Left lung (tissue), 10 donors: ENCODE results near the gene DNHD1. TPM values are rescaled to one million over a fixed set of nuclear protein-coding genes. Genes with fewer than 3 reads are reported as not detected.

Experiments
- ATAC-seq: fragments of 200-7000 bp; cut with Tn5 transposase; one replicate; pipeline ENCODE4 v1.9.1; 2020; ENCODE audit warnings: moderate library complexity
- DNase-seq, 4 donors: peaks; one replicate each; pipeline ENCODE4 v3.0.0-alpha.2; 2013 to 2020
- H3K27ac ChIP-seq, 2 donors: fragments of 200-600 bp; sonication (generic) in 1 of 2; one replicate each; pipeline versions ENCODE4 v1.5.0 to v1.8.0; 2020 to 2021
- H3K27me3 ChIP-seq, 2 donors: fragments of 200-600 bp; sonication (generic) in 1 of 2; one replicate each; pipeline versions ENCODE4 v1.5.0 to v1.8.0; 2020 to 2021
- H3K36me3 ChIP-seq, 2 donors: fragments of 200-600 bp; sonication (generic) in 1 of 2; one replicate each; pipeline versions ENCODE4 v1.5.0 to v1.8.0; 2020 to 2021
- H3K4me1 ChIP-seq, 2 donors: fragments of 200-600 bp; one replicate each; pipeline ENCODE4 v1.8.0; 2021
- H3K4me3 ChIP-seq, 2 donors: fragments of 200-600 bp; sonication (generic) in 1 of 2; one replicate each; pipeline versions ENCODE4 v1.5.0 to v1.8.0; 2020 to 2021; ENCODE audit warnings: mild to moderate bottlenecking in 1 of 2
- H3K9me3 ChIP-seq, 2 donors: fragments of 200-600 bp; sonication (generic) in 1 of 2; one replicate each; pipeline versions ENCODE4 v1.5.0 to v1.8.0; 2020 to 2021
- CTCF ChIP-seq, 2 donors: fragments of 200-600 bp; sonication (generic) in 1 of 2; IDR thresholded peaks; one replicate each; pipeline versions ENCODE4 v1.5.0 to v1.8.0; 2021; ENCODE audit warnings: antibody characterized with exemption in 2 of 2
- intact Hi-C, 2 donors: fragments of 100-400 bp; cut with DNase I; formaldehyde crosslinking; loops; one replicate each; pipeline versions ENCODE4 v1.11.2 to v1.14.2; 2022
- polyA plus RNA-seq, 6 donors: library from polyadenylated mRNA; unstranded; fragments of 120-200 nt; gene quantifications; one replicate each; pipeline ENCODE4 v1.2.1, GENCODE V29; 2013; ENCODE audit not compliant: insufficient read length in 6 of 6
- total RNA-seq, 2 donors: library from RNA; stranded (reverse); fragmentation: NEBNext Ultra II Directional; extraction: Animal tissue kit (Norgen Biotek cat#: 25700); gene quantifications; one replicate each; pipeline ENCODE4 v1.2.1, GENCODE V29; 2021
- donor health status: DM: no; HTN: yes; CAD: no.
- donor health status: DM: no; HTN: no; CAD: no.

DNHD1 gene
- total and polyA plus RNA-seq, 8 donors, result 7.1 to 18.6 (median 15.5) TPM

- H3K27ac ChIP-seq, result no peak overlapping the region
- TF ChIP-seq CTCF (IDR thresholded peaks at IDR 0.05), result no peak
- no peaks in the 10 kb centered on the region for H3K9me3 ChIP-seq
- no peaks in the 10 kb centered on the region for H3K4me1 ChIP-seq
- intact Hi-C loops, result no loop called here
- ATAC-seq (no peak), DNase-seq (no peak)
- peaks cover 0 to 35% of the 10 kb centered on the region in 2 donors for H3K36me3 ChIP-seq
- no peaks in the 10 kb centered on the region for H3K27me3 ChIP-seq
- H3K4me3 ChIP-seq, result no peak overlapping the region
Observed at GRCh38 chr11:6547177-6547576, 50.1 kb downstream of the DNHD1 start.

GRCh38 chr11:6548121-6548520 lies 51.0 kb downstream of the DNHD1 start:
- no peaks in the 10 kb centered on the region for H3K9me3 ChIP-seq
- ATAC-seq (no peak), DNase-seq (no peak)
- no peak overlapping the region for H3K4me3 ChIP-seq
- peaks cover 0 to 35% of the 10 kb centered on the region in 2 donors for H3K36me3 ChIP-seq
- H3K27ac ChIP-seq, result no peak overlapping the region
- no peaks in the 10 kb centered on the region for H3K27me3 ChIP-seq
- TF ChIP-seq CTCF (IDR thresholded peaks at IDR 0.05), result no peak
- intact Hi-C loops, result no loop called here
- H3K4me1 ChIP-seq, result no peaks in the 10 kb centered on the region

- intact Hi-C loops, result no loop called here
- no peaks in the 10 kb centered on the region for H3K27me3 ChIP-seq
- peaks cover 0 to 35% of the 10 kb centered on the region in 2 donors for H3K36me3 ChIP-seq
- no peak overlapping the region for H3K4me3 ChIP-seq
- no peaks in the 10 kb centered on the region for H3K9me3 ChIP-seq
- H3K4me1 ChIP-seq, result no peaks in the 10 kb centered on the region
- no peak overlapping the region for H3K27ac ChIP-seq
- ATAC-seq (no peak), DNase-seq (no peak)
- no peak for TF ChIP-seq CTCF (IDR thresholded peaks at IDR 0.05)
Observed at GRCh38 chr11:6548641-6549040, 51.6 kb downstream of the DNHD1 start.

- no peak for TF ChIP-seq CTCF (IDR thresholded peaks at IDR 0.05)
- DNase-seq, result no peak
- Histone ChIP-seq H3K4me3 (no peak overlapping the region), H3K36me3 (no peaks in the 10 kb centered on the region), H3K27ac (no peak overlapping the region), H3K4me1 (no peaks in the 10 kb centered on the region), H3K27me3 (no peaks in the 10 kb centered on the region), H3K9me3 (no peaks in the 10 kb centered on the region)
- intact Hi-C loops, result no loop called here
- ATAC-seq, result no peak
Observed at GRCh38 chr11:6553634-6554033, 56.6 kb downstream of the DNHD1 start.

- intact Hi-C loops, result no loop called here
- Histone ChIP-seq H3K4me3 (no peak overlapping the region), H3K36me3 (no peaks in the 10 kb centered on the region), H3K9me3 (no peaks in the 10 kb centered on the region), H3K27me3 (no peaks in the 10 kb centered on the region), H3K27ac (no peak overlapping the region), H3K4me1 (no peaks in the 10 kb centered on the region)
- DNase-seq (no peak), ATAC-seq (no peak)
- TF ChIP-seq CTCF (IDR thresholded peaks at IDR 0.05), result no peak
Observed at GRCh38 chr11:6554828-6555706, 58.0 kb downstream of the DNHD1 start.
